CD4-positive, alpha-beta T cell treated with Interleukin-1 beta for 1 hour (primary cell): Measurements from ENCODE around the gene PRSS33.

Source experiments
- DNase-seq, 2 donors: peaks; one replicate each; pipeline ENCODE4 v3.0.0-alpha.2; 2020 to 2022

PRSS33 gene

DNA sequence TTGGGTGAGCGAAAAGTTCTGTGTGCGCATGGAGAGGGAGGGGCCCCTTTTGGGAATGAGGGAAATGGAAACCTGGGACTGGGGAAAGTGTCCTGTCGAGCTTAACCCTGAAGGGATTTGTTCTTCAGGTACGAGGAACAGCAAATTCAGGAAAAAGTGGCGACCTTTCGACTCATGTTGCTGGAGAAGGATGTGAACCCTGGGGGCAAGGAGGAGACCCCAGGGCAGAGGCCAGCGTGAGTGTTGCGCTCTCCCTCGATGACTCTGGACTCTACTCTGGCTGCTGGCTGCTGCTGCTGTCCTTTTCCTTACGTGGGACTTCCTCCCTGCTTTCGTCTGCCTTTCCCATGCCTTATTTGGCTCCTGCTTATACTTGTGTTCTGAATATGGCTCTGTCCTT lies 30.0 kb downstream of the PRSS33 start:
- DNase-seq: no peak

GRCh38 chr16:2756288-2757015 lies 30.9 kb downstream of the PRSS33 start:
- no peak for DNase-seq

DNA sequence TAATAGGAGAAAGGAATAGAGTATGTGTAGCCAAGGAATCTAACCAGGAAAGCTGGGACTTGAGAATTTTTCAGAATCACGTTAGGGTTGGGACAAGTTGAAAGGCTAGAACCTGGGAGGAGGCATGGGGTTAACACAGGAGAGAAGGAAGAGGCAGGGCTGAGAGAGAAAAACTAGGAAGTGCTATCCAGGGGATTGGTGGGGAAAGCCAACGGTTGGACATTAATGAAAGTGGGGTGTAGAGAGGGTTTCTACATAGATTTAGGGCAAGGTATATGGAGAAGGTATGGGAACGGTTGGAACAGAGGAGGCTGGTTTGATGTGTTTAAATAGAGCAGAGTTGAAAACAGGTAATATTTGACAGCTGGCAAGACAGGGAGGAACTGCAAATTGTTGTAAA lies 32.2 kb downstream of the PRSS33 start:
- no peak for DNase-seq

GRCh38 chr16:2753733-2754020 lies 33.7 kb downstream of the PRSS33 start:
- DNase-seq: no peak

GRCh38 chr16:2752850-2753732 lies 34.3 kb downstream of the PRSS33 start:
- DNase-seq: peak; percentile 70 to 79

DNA sequence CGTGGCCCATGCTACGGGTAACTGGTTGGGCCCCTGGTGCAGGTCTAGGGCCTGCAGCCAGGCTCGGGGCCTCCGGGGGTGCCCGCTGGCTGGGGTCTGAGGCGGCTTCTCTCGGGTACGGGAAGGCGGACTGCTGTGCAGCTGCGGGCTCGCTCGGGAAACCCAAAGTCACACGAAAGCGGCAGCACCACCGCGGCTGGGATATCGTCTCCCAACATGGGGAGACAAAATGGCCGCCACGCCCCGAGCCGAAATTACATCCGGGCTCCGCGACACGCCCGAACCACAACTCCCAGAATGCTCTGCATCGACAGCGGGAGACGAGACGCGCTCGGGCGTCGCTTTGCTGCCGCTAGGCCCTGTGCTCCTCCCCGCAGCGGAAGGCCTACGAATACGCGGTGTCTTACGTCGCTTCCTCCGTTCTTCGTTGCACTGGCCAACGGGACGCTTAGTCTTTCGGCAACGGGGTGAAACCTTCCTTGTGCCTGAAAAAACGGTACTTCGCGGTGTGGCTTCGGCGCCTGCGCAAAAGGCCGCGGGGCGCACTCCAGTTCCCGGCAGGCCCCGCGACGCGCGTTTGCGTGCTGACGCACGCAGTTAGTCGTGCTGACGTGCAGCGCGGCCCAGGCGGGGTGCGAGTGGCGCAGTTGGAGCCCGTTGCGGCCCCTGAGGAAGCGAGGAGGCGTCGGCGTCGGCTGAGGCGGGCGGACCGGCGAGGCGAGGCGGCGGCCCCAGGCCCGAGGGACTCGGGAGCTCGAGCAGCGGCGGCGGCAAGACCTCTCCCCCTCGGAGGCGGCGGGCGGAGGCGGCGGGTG lies 35.1 kb downstream of the PRSS33 start, which contains the start of gene SRRM2:
Gene SRRM2 (plus strand): TSS at position 604 of the 815 bp plus-strand sequence. CDS start 3,727 bp downstream, outside the sequence.
- DNase-seq: peak; percentile 95 to 96

- no peak for DNase-seq
These were observed 35.8 kb downstream of the PRSS33 start for GRCh38 chr16:2751577-2752034.

DNA sequence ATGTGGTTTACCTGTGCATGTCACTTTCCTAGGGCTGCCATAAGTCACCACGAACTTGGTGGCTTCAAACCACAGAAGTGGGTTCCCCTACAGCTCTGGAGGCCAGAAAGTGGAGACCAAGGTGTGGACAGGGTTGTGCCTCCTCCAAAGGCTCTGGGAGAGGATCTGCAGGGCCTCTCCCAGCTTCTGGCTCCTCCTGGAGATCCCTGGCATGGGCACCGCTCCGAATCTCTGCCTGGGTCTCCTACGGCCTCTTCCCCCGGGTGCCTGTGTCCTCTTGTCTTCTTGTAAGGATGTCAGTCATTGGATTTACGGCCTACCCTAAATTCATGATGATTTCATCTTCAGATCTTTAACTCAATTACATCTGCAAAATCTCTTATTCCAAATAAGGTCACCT lies 37.4 kb downstream of the PRSS33 start:
- no peak for DNase-seq

DNA sequence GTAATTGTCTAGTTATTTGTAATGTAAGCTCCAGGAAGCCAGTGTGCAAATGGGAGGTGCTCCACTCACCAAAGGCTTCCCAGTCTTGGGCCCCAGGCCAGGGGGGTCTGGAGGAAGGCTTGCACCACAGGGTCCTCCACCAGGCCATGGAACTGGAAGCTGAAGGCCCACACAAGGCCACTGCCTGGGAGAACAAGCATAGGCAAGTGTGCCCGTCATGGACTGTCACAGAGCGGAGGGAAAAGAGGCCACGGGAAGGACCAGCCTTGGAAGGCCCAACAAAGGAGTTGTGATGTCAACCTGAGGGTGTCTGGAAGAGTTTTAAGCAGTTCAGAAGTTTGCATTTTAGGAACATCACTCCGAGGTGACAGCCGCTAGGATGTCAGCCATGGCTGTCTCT lies 37.9 kb downstream of the PRSS33 start:
- DNase-seq: no peak

GRCh38 chr16:2748757-2749455 lies 38.5 kb downstream of the PRSS33 start:
- DNase-seq: no peak

- DNase-seq: no peak
These were observed 41.4 kb downstream of the PRSS33 start for GRCh38 chr16:2745961-2746360.

- no peak for DNase-seq
These were observed 42.1 kb downstream of the PRSS33 start for GRCh38 chr16:2745116-2745890.

DNA sequence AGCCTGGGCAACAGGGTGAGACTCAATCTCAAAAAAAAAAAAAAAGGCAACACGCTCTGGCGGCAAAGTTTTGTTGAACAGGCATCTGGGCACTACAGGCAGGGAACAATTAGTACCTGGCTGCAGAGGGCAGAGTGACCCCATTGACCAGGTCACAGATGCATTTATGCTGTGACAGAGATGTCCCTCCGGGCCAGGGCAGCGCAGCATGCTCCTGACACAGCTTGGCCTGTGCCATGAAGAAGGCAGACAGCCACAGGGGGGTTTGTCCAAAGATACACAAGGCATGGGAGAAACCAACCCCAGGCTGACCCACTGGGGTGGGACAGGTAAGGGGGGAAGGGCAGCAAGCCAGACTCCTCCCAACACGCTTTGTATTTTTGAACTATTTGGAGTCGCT lies 42.6 kb downstream of the PRSS33 start:
- DNase-seq: no peak

- no peak for DNase-seq
These were observed 44.2 kb downstream of the PRSS33 start for GRCh38 chr16:2743007-2743810.

DNA sequence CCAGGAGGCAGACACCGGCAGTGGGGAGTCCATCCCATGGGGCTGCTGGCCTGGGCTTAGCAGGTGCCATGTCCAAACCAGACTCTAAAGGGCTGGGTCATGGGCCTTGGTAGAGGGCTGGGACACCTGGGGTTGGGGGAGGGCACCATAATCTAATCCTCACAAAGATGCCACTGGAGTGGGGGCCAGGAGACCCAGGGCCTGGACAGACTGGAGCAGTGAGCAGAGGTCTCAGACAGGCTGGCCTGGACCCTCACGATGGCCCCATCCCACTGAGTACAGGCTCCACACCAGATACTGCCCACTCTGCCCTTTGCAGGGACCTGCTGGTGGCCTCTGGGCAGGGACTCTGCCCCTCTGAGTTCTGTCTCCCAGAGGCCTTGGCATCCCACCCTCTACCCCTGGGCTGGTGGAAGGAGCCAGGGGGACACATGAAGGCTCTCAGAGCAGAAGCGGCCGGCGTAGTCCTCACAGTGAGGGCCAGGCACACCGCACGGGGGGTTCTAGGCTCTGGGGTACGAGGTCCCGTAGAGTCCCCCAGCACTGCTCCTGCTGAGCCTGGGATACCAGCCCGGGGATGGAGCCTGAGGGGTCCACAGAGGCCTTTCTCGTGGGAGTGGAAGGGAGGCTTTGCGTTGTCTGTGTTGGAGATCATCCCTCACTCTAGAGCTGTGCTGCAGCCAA lies 44.9 kb downstream of the PRSS33 start:
- DNase-seq: no peak

- DNase-seq: no peak
These were observed 46.2 kb downstream of the PRSS33 start for GRCh38 chr16:2741168-2741567.

DNA sequence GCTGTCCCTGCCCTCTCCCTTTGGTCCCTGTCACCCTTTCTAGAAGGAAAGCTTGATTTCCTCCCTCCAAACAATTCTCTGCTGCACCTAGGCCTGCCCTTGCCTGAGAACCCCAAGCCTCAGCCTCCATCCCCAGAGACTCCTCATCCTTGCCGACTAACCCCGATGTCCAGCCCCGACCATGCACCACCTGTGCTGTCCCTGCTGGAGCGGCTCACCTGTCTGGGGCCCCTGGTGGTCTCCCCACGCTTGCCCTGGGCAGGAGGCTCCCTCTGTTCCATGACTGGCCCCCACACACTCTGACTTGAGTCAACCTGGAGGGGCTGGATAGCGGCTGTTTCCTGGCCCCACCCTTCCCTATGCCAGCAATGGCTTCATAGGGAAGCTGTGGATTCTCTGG lies 46.9 kb downstream of the PRSS33 start:
- DNase-seq: no peak

DNA sequence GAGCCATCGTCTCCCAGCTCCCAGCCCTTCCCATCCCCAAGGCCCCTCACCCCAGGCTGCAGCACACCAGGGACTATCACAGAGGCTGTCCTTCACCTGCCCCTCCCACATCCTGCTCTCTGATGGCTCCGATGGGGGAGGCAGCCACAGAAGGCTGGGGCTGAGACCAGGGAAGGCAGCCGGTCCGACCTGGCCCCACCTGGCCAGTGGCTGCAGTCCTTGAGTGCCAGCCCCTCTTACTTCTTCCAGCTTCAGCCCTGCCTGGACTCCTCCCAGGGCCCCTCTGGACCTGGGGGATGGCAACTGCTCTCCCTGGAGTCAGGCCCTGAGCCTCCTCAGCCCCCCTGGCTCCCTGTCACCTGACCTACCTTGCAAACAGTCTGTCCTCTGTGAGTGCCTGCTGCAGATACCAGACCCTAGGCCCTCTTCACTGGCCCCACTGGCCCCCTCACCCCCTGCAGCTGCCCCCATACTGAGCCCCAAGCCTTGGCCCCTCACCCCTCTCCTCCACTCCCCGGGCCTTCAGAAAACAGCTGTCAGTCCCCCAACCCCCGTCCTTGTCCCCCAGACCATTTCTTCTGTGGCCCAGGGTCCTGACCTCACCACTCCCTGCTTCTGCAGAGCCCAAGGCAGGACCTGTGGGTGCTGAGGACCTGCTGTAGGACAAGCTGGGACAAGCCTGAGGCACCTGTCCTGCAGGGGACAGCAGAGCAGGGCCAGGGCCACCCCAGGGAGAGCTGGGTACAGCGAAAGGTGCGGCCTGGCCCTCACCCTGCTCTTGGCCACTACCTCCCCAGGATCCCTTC lies 47.5 kb downstream of the PRSS33 start:
- no peak for DNase-seq

GRCh38 chr16:2738615-2739014 lies 48.7 kb downstream of the PRSS33 start:
- no peak for DNase-seq
